ENCODE data around the gene ZNF358. TPM values are rescaled to one million over a fixed set of nuclear protein-coding genes. Genes with fewer than 3 reads are reported as not detected.

The ZNF358 gene
- total RNA-seq, 1 donor from 2014 or later = 163 TPM

DNA sequence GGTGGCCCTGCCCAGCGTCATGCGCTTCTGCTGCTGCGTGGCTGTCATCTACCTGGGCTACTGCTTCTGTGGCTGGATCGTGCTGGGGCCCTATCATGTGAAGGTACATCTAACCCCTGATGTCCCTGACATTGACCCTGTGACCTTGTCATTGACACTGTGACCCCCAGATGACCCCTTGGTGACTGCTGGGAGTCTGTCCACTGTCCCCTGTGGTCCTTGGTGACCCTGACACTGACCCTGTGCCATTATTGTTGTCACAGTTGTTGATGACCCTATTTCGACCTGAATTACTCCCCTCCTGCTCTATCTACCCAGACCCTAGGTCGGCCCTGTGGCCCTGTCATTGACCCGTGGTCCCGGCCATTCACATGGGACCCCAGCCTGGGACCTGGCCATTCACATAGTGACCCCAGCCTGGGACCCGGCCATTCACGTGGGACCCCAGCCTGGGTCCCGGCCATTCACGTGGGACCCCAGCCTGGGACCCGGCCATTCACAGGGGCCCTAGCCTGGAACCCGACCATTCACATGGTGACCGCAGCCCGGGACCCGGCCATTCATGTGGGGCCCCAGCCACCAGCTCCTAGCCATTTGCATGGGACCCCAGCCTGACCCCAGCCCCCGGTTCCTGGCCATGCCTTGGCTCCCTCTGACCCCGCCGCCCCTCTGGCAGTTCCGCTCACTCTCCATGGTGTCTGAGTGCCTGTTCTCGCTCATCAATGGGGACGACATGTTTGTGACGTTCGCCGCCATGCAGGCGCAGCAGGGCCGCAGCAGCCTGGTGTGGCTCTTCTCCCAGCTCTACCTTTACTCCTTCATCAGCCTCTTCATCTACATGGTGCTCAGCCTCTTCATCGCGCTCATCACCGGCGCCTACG lies 13.9 kb downstream of the ZNF358 start:
- TF ChIP-seq, protein P1, sequence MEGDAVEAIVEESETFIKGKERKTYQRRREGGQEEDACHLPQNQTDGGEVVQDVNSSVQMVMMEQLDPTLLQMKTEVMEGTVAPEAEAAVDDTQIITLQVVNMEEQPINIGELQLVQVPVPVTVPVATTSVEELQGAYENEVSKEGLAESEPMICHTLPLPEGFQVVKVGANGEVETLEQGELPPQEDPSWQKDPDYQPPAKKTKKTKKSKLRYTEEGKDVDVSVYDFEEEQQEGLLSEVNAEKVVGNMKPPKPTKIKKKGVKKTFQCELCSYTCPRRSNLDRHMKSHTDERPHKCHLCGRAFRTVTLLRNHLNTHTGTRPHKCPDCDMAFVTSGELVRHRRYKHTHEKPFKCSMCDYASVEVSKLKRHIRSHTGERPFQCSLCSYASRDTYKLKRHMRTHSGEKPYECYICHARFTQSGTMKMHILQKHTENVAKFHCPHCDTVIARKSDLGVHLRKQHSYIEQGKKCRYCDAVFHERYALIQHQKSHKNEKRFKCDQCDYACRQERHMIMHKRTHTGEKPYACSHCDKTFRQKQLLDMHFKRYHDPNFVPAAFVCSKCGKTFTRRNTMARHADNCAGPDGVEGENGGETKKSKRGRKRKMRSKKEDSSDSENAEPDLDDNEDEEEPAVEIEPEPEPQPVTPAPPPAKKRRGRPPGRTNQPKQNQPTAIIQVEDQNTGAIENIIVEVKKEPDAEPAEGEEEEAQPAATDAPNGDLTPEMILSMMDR (IDR thresholded peaks at IDR 0.05) = no peak
- intact Hi-C loops (cut with DNase I) = no loop called here

DNA sequence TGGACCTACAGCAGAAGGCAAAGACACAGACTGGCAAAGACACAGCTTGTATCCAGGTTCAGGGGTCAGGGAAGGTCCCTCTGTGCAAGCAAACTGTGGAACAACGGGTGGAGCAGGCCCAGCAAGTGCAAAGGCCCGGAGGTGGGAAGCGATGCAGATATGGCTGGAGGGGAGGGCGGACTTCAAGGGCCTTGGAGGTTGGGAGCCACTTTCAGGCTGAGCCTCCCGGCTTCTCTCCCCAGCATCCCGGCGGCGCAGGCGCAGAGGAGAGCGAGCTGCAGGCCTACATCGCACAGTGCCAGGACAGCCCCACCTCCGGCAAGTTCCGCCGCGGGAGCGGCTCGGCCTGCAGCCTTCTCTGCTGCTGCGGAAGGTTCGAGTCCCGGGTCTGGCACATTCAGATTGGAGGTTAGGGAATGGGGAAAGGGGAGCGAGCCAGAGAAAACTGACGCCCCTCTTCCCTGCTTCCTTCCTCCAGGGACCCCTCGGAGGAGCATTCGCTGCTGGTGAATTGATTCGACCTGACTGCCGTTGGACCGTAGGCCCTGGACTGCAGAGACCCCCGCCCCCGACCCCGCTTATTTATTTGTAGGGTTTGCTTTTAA lies 17.5 kb downstream of the ZNF358 start:
- peak in 1 of 2 donors; percentile 80 for DNase-seq (ENCODE audit: low spot score in 2 of 2)
- H3K27me3 ChIP-seq = no peaks in the 10 kb centered on the region
- peaks cover 0 to 14% of the 10 kb centered on the region in 2 donors for H3K4me1 ChIP-seq
- intact Hi-C loops (cut with DNase I) = no loop called here
- peak overlapping the region; percentile 92 to 93 for H3K27ac ChIP-seq
- TF ChIP-seq, protein P1 (IDR thresholded peaks at IDR 0.05) = no peak
- peak overlapping the region; percentile 82 to 89 for H3K4me3 ChIP-seq
- no peaks in the 10 kb centered on the region for H3K9me3 ChIP-seq
- peaks cover 24 to 29% of the 10 kb centered on the region in 2 donors for H3K36me3 ChIP-seq

More for the DNA sequence above, 13.9 kb downstream of the ZNF358 start:
- H3K9me3 ChIP-seq = no peaks in the 10 kb centered on the region
- H3K4me3 ChIP-seq = no peak overlapping the region
- no peak overlapping the region for H3K27ac ChIP-seq
- no peaks in the 10 kb centered on the region for H3K27me3 ChIP-seq
- H3K36me3 ChIP-seq = peaks cover 27 to 36% of the 10 kb centered on the region in 2 donors
- peaks cover 0 to 6% of the 10 kb centered on the region in 2 donors for H3K4me1 ChIP-seq
- no peak for DNase-seq (ENCODE audit: low spot score in 2 of 2)

GRCh38 chr19:7533925-7534480 lies 18.1 kb downstream of the ZNF358 start:
- TF ChIP-seq, protein P1 (IDR thresholded peaks at IDR 0.05) = no peak
- intact Hi-C loops (cut with DNase I) = loop anchor here (1.0 kb wide), 3 partner anchors 19 to 139 kb away; partner anchors contain the start of gene PEX11G
- H3K36me3 ChIP-seq = peaks cover 29 to 32% of the 10 kb centered on the region in 2 donors
- no peaks in the 10 kb centered on the region for H3K27me3 ChIP-seq
- H3K9me3 ChIP-seq = no peaks in the 10 kb centered on the region
- peak overlapping the region; percentile 82 to 89 for H3K4me3 ChIP-seq
- H3K4me1 ChIP-seq = peaks cover 0 to 14% of the 10 kb centered on the region in 2 donors
- DNase-seq (ENCODE audit: low spot score in 2 of 2) = peak in 1 of 2 donors; percentile 93
- H3K27ac ChIP-seq = peak overlapping the region; percentile 92 to 93

GRCh38 chr19:7534531-7535046 lies 18.7 kb downstream of the ZNF358 start:
- Histone ChIP-seq H3K4me3 (peak overlapping the region; percentile 82 to 89), H3K27ac (peak overlapping the region; percentile 92 to 93), H3K36me3 (peaks cover 30% of the 10 kb centered on the region in 2 donors), H3K9me3 (no peaks in the 10 kb centered on the region), H3K4me1 (peaks cover 0 to 14% of the 10 kb centered on the region in 2 donors), H3K27me3 (no peaks in the 10 kb centered on the region)
- intact Hi-C loops (cut with DNase I) = loop anchor here (1.0 to 5.0 kb wide), 6 partner anchors 12 to 139 kb away; partner anchors contain the start of genes MCOLN1, PET100, PEX11G and XAB2
- TF ChIP-seq, protein P1 (IDR thresholded peaks at IDR 0.05) = peak in 1 of 3 experiments; percentile 20
- peak; percentile 59 to 92 for DNase-seq (ENCODE audit: low spot score in 2 of 2)

Data from ascending aorta (tissue), 2 donors.